ENCODE measurements around the gene EEF1A2. TPM values are rescaled to one million over a fixed set of nuclear protein-coding genes. Genes with fewer than 3 reads are reported as not detected.

Gene EEF1A2
- total RNA-seq, 1 donor from 2014 or later: 255 TPM

- H3K36me3 ChIP-seq (ENCODE audit: control insufficient read depth in 3 of 3, insufficient read depth in 3 of 3, low read length in 3 of 3): no peaks in the 10 kb centered on the region
- peaks cover 36 to 55% (median 53%) of the 10 kb centered on the region in 3 donors for H3K27me3 ChIP-seq (ENCODE audit: control insufficient read depth in 3 of 3, insufficient read depth in 3 of 3, low read length in 3 of 3)
- H3K4me1 ChIP-seq (ENCODE audit: control insufficient read depth in 3 of 3, insufficient read depth in 3 of 3, low read length in 3 of 3): peaks cover 0 to 3% (median 0%) of the 10 kb centered on the region in 3 donors
- H3K4me3 ChIP-seq (ENCODE audit: low read length in 3 of 3): no peak overlapping the region
- H3K27ac ChIP-seq (ENCODE audit: low read depth, low read length): no peak overlapping the region
- no peaks in the 10 kb centered on the region for H3K9me3 ChIP-seq (ENCODE audit: control insufficient read depth in 3 of 3, low read length in 3 of 3)
- H3K9ac ChIP-seq (ENCODE audit: low read depth in 1 of 3, low read length in 3 of 3): no peak overlapping the region
Measured at GRCh38 chr20:63529861-63530787, 31.2 kb upstream of the EEF1A2 start.

DNA sequence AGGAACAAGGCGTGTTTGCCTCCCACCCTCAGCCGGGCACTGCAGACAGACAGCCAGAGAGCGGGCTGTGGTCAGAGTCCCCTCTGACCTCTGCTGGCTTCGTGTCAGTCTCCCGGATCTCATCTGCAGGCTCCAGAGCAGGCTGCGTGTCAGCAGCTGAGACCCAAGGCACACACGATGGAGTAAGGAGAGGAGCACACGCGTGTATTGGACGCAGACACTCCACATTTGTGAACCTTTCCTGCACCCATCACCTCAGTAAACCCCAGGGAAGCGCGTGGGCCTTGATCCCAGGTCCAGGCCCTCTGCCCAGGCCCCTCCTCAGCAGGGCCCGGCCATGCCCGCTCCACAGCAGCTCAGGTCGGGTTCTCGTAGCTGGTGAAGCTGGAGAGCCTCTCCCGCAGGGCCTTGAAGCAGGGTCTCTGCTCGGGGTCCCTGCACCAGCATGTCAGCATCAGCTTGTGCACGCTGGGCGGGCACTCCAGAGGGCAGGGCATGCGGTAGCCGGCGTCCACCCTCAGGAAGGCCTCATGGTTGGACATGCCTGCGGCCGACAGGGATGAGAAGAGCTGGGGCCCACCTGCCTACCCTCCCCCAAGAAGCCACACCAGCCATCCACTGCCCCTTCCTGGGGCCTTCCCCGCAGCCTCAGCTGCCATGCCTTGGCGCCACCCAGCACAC is 30.4 kb upstream of the EEF1A2 start:
- Histone ChIP-seq H3K9ac (ENCODE audit: low read depth in 1 of 3, low read length in 3 of 3) (no peak overlapping the region), H3K4me1 (ENCODE audit: control insufficient read depth in 3 of 3, insufficient read depth in 3 of 3, low read length in 3 of 3) (no peaks in the 10 kb centered on the region), H3K4me3 (ENCODE audit: low read length in 3 of 3) (no peak overlapping the region), H3K27ac (ENCODE audit: low read depth, low read length) (no peak overlapping the region), H3K36me3 (ENCODE audit: control insufficient read depth in 3 of 3, insufficient read depth in 3 of 3, low read length in 3 of 3) (no peaks in the 10 kb centered on the region), H3K9me3 (ENCODE audit: control insufficient read depth in 3 of 3, low read length in 3 of 3) (no peaks in the 10 kb centered on the region), H3K27me3 (ENCODE audit: control insufficient read depth in 3 of 3, insufficient read depth in 3 of 3, low read length in 3 of 3) (peaks cover 33 to 47% (median 44%) of the 10 kb centered on the region in 3 donors)

DNA sequence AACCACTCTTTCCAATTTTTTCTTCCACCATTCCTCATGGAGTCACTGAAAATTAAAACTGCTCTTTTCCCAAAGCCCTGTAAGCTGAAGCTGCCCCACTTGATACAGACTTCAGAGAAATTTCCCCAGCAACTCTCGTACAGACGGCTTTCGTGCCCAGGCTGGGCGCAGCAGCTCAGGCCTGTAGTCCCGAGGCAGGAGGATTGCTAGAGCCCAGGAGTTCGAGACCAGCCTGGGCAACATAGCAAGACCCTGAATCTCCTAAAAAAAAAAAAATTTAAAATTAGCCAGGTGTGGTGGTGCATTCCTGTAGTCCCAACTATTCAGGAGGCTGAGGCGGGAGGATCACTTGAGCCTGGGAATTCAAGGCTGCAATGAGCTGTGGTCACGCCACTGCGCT is 28.3 kb upstream of the EEF1A2 start:
- Histone ChIP-seq H3K27me3 (ENCODE audit: control insufficient read depth in 3 of 3, insufficient read depth in 3 of 3, low read length in 3 of 3) (peaks cover 19 to 31% (median 27%) of the 10 kb centered on the region in 3 donors), H3K36me3 (ENCODE audit: control insufficient read depth in 3 of 3, insufficient read depth in 3 of 3, low read length in 3 of 3) (peaks cover 8 to 10% (median 9%) of the 10 kb centered on the region in 3 donors), H3K9ac (ENCODE audit: low read depth in 1 of 3, low read length in 3 of 3) (no peak overlapping the region), H3K4me3 (ENCODE audit: low read length in 3 of 3) (no peak overlapping the region), H3K9me3 (ENCODE audit: control insufficient read depth in 3 of 3, low read length in 3 of 3) (no peaks in the 10 kb centered on the region), H3K27ac (ENCODE audit: low read depth, low read length) (no peak overlapping the region), H3K4me1 (ENCODE audit: control insufficient read depth in 3 of 3, insufficient read depth in 3 of 3, low read length in 3 of 3) (peaks cover 5 to 6% (median 6%) of the 10 kb centered on the region in 3 donors)

- H3K9me3 ChIP-seq (ENCODE audit: control insufficient read depth in 3 of 3, low read length in 3 of 3): no peaks in the 10 kb centered on the region
- H3K27ac ChIP-seq (ENCODE audit: low read depth, low read length): no peak overlapping the region
- H3K4me3 ChIP-seq (ENCODE audit: low read length in 3 of 3): no peak overlapping the region
- peaks cover 16 to 17% (median 17%) of the 10 kb centered on the region in 3 donors for H3K4me1 ChIP-seq (ENCODE audit: control insufficient read depth in 3 of 3, insufficient read depth in 3 of 3, low read length in 3 of 3)
- no peak overlapping the region for H3K9ac ChIP-seq (ENCODE audit: low read depth in 1 of 3, low read length in 3 of 3)
- peaks cover 11 to 14% (median 12%) of the 10 kb centered on the region in 3 donors for H3K36me3 ChIP-seq (ENCODE audit: control insufficient read depth in 3 of 3, insufficient read depth in 3 of 3, low read length in 3 of 3)
- peaks cover 13 to 22% (median 20%) of the 10 kb centered on the region in 3 donors for H3K27me3 ChIP-seq (ENCODE audit: control insufficient read depth in 3 of 3, insufficient read depth in 3 of 3, low read length in 3 of 3)
Measured at GRCh38 chr20:63525971-63526370, 27.1 kb upstream of the EEF1A2 start.

DNA sequence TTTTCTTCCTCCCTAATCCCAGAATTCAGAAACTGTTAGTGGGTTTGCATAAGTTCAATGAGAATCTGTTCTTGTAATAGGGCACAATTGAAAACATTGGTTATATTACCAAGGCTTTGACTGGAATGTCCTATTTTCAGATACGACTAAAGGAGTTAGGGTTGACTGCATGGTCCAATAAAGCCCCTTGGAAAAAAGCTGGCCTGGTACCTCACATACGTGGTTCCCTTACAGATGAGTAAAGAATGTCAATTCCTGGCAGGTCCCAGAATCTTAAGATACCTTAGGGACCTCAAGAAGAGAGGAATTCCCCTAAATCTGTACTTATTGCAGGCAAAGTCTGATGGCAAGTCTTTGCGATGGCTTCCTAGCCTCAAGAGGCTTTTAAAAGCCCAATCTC is 26.3 kb upstream of the EEF1A2 start:
- Histone ChIP-seq H3K36me3 (ENCODE audit: control insufficient read depth in 3 of 3, insufficient read depth in 3 of 3, low read length in 3 of 3) (peaks cover 11 to 14% (median 12%) of the 10 kb centered on the region in 3 donors), H3K27ac (ENCODE audit: low read depth, low read length) (no peak overlapping the region)

GRCh38 chr20:63522981-63523611 is 24.2 kb upstream of the EEF1A2 start:
- no peak overlapping the region for H3K27ac ChIP-seq (ENCODE audit: low read depth, low read length)
- H3K4me3 ChIP-seq (ENCODE audit: low read length in 3 of 3): no peak overlapping the region
- peaks cover 22 to 36% (median 22%) of the 10 kb centered on the region in 3 donors for H3K4me1 ChIP-seq (ENCODE audit: control insufficient read depth in 3 of 3, insufficient read depth in 3 of 3, low read length in 3 of 3)
- no peaks in the 10 kb centered on the region for H3K27me3 ChIP-seq (ENCODE audit: control insufficient read depth in 3 of 3, insufficient read depth in 3 of 3, low read length in 3 of 3)
- no peaks in the 10 kb centered on the region for H3K9me3 ChIP-seq (ENCODE audit: control insufficient read depth in 3 of 3, low read length in 3 of 3)
- peaks cover 11 to 18% (median 12%) of the 10 kb centered on the region in 3 donors for H3K36me3 ChIP-seq (ENCODE audit: control insufficient read depth in 3 of 3, insufficient read depth in 3 of 3, low read length in 3 of 3)
- H3K9ac ChIP-seq (ENCODE audit: low read depth in 1 of 3, low read length in 3 of 3): no peak overlapping the region

More for the DNA sequence above, 26.3 kb upstream of the EEF1A2 start:
- H3K9me3 ChIP-seq (ENCODE audit: control insufficient read depth in 3 of 3, low read length in 3 of 3): no peaks in the 10 kb centered on the region
- no peak overlapping the region for H3K9ac ChIP-seq (ENCODE audit: low read depth in 1 of 3, low read length in 3 of 3)
- H3K4me3 ChIP-seq (ENCODE audit: low read length in 3 of 3): no peak overlapping the region
- peaks cover 11 to 15% (median 13%) of the 10 kb centered on the region in 3 donors for H3K27me3 ChIP-seq (ENCODE audit: control insufficient read depth in 3 of 3, insufficient read depth in 3 of 3, low read length in 3 of 3)
- peaks cover 16 to 18% (median 17%) of the 10 kb centered on the region in 3 donors for H3K4me1 ChIP-seq (ENCODE audit: control insufficient read depth in 3 of 3, insufficient read depth in 3 of 3, low read length in 3 of 3)

- Histone ChIP-seq H3K9me3 (ENCODE audit: control insufficient read depth in 3 of 3, low read length in 3 of 3) (no peaks in the 10 kb centered on the region), H3K4me3 (ENCODE audit: low read length in 3 of 3) (peak overlapping the region in 2 of 3 donors; percentile 29 to 46), H3K36me3 (ENCODE audit: control insufficient read depth in 3 of 3, insufficient read depth in 3 of 3, low read length in 3 of 3) (peaks cover 11 to 18% (median 12%) of the 10 kb centered on the region in 3 donors), H3K27me3 (ENCODE audit: control insufficient read depth in 3 of 3, insufficient read depth in 3 of 3, low read length in 3 of 3) (no peaks in the 10 kb centered on the region), H3K27ac (ENCODE audit: low read depth, low read length) (no peak overlapping the region), H3K9ac (ENCODE audit: low read depth in 1 of 3, low read length in 3 of 3) (peak overlapping the region in 1 of 3 donors; percentile 50), H3K4me1 (ENCODE audit: control insufficient read depth in 3 of 3, insufficient read depth in 3 of 3, low read length in 3 of 3) (peaks cover 22 to 36% (median 22%) of the 10 kb centered on the region in 3 donors)
Measured at GRCh38 chr20:63522091-63522868, 23.4 kb upstream of the EEF1A2 start.

- H3K4me3 ChIP-seq (ENCODE audit: low read length in 3 of 3): peak overlapping the region; percentile 62 to 80 (median 78)
- H3K4me1 ChIP-seq (ENCODE audit: control insufficient read depth in 3 of 3, insufficient read depth in 3 of 3, low read length in 3 of 3): peaks cover 22 to 36% (median 22%) of the 10 kb centered on the region in 3 donors
- peak overlapping the region; percentile 43 to 84 (median 81) for H3K9ac ChIP-seq (ENCODE audit: low read depth in 1 of 3, low read length in 3 of 3)
- H3K27me3 ChIP-seq (ENCODE audit: control insufficient read depth in 3 of 3, insufficient read depth in 3 of 3, low read length in 3 of 3): no peaks in the 10 kb centered on the region
- H3K27ac ChIP-seq (ENCODE audit: low read depth, low read length): no peak overlapping the region
- no peaks in the 10 kb centered on the region for H3K9me3 ChIP-seq (ENCODE audit: control insufficient read depth in 3 of 3, low read length in 3 of 3)
- H3K36me3 ChIP-seq (ENCODE audit: control insufficient read depth in 3 of 3, insufficient read depth in 3 of 3, low read length in 3 of 3): peaks cover 11 to 18% (median 12%) of the 10 kb centered on the region in 3 donors
Measured at GRCh38 chr20:63521602-63522001, 22.7 kb upstream of the EEF1A2 start.

Data from skeletal muscle tissue (tissue), 4 donors.